ENCODE results near the gene DOCK4.

DOCK4 gene

GRCh38 chr7:112147793-112148361, 58.3 kb downstream of the DOCK4 start:
- DNase-seq (ENCODE audit: low spot score): no peak
- TF ChIP-seq CTCF (IDR thresholded peaks at IDR 0.05; ENCODE audit: extremely low read depth, missing control alignments): no peak

GRCh38 chr7:112145206-112145605, 61.0 kb downstream of the DOCK4 start:
- no peak for TF ChIP-seq CTCF (IDR thresholded peaks at IDR 0.05; ENCODE audit: extremely low read depth, missing control alignments)

GRCh38 chr7:112144284-112145059, 61.7 kb downstream of the DOCK4 start:
- no peak for TF ChIP-seq CTCF (IDR thresholded peaks at IDR 0.05; ENCODE audit: extremely low read depth, missing control alignments)
- DNase-seq (ENCODE audit: low spot score): no peak

More at GRCh38 chr7:112145206-112145605, 61.0 kb downstream of the DOCK4 start:
- DNase-seq (ENCODE audit: low spot score): no peak

GRCh38 chr7:112143582-112143981, 62.6 kb downstream of the DOCK4 start:
- DNase-seq (ENCODE audit: low spot score): no peak
- TF ChIP-seq CTCF (IDR thresholded peaks at IDR 0.05; ENCODE audit: extremely low read depth, missing control alignments): no peak

GRCh38 chr7:112143136-112143535, 63.1 kb downstream of the DOCK4 start:
- DNase-seq (ENCODE audit: low spot score): no peak
- no peak for TF ChIP-seq CTCF (IDR thresholded peaks at IDR 0.05; ENCODE audit: extremely low read depth, missing control alignments)

- no peak for DNase-seq (ENCODE audit: low spot score)
Measured at GRCh38 chr7:112140600-112140999, 65.6 kb downstream of the DOCK4 start.

More at GRCh38 chr7:112140600-112140999, 65.6 kb downstream of the DOCK4 start:
- TF ChIP-seq CTCF (IDR thresholded peaks at IDR 0.05; ENCODE audit: extremely low read depth, missing control alignments): no peak
